T follicular helper cell (primary cell): ENCODE data around the gene NR2C1.

Experiments
- DNase-seq: peaks from one replicate; pipeline ENCODE4 v3.0.0-alpha.2; 2020; ENCODE audit warnings: low read depth

The NR2C1 gene

GRCh38 chr12:95083938-95084337, 10.5 kb upstream of the NR2C1 start:
- no peak for DNase-seq

- DNase-seq = no peak
These were observed 10.1 kb upstream of the NR2C1 start for GRCh38 chr12:95083471-95083870.

- no peak for DNase-seq
These were observed 3.9 kb upstream of the NR2C1 start for GRCh38 chr12:95077341-95077740.

- DNase-seq = no peak
These were observed 1.3 kb upstream of the NR2C1 start for GRCh38 chr12:95074766-95075165.

GRCh38 chr12:95073698-95074520, 491 bp upstream of the NR2C1 start:
- DNase-seq = no peak

GRCh38 chr12:95070378-95070777, 3.0 kb downstream of the NR2C1 start:
- DNase-seq = no peak

GRCh38 chr12:95066091-95066855, 7.1 kb downstream of the NR2C1 start:
- DNase-seq = no peak

- DNase-seq = no peak
These were observed 12.5 kb downstream of the NR2C1 start for GRCh38 chr12:95060951-95061350.

- DNase-seq = no peak
These were observed 13.4 kb downstream of the NR2C1 start for GRCh38 chr12:95059984-95060383.

- no peak for DNase-seq
These were observed 16.0 kb downstream of the NR2C1 start for GRCh38 chr12:95057424-95057823.

GRCh38 chr12:95055057-95055456, 18.4 kb downstream of the NR2C1 start:
- no peak for DNase-seq

GRCh38 chr12:95054206-95054605, 19.2 kb downstream of the NR2C1 start:
- no peak for DNase-seq

- DNase-seq = no peak
These were observed 22.2 kb downstream of the NR2C1 start for GRCh38 chr12:95051241-95051640.

- no peak for DNase-seq
These were observed 35.5 kb downstream of the NR2C1 start for GRCh38 chr12:95037906-95038305.

GRCh38 chr12:95034750-95035149, 38.7 kb downstream of the NR2C1 start:
- DNase-seq = no peak

GRCh38 chr12:95022477-95022876, 50.9 kb downstream of the NR2C1 start:
- no peak for DNase-seq

- DNase-seq = no peak
These were observed 55.9 kb downstream of the NR2C1 start for GRCh38 chr12:95017482-95017881.

GRCh38 chr12:95016120-95016519, 57.3 kb downstream of the NR2C1 start:
- DNase-seq = no peak

- DNase-seq = no peak
These were observed 58.9 kb downstream of the NR2C1 start for GRCh38 chr12:95014554-95014953.

GRCh38 chr12:95006206-95006605, 67.2 kb downstream of the NR2C1 start:
- no peak for DNase-seq

- no peak for DNase-seq
These were observed 68.8 kb downstream of the NR2C1 start for GRCh38 chr12:95004610-95005009.

- DNase-seq = no peak
These were observed 69.5 kb downstream of the NR2C1 start for GRCh38 chr12:95003921-95004272.

GRCh38 chr12:95003213-95003920, 70.1 kb downstream of the NR2C1 start, which contains the start of gene NDUFA12:
TSS of gene NDUFA12 (minus strand) at chr12:95003697. CDS start at chr12:95003680, 17 bp downstream.
- DNase-seq = peak; percentile 90
